HEK293 (cell line): ENCODE data around the gene TIAM2.

ENCODE experiments used
- CTCF ChIA-PET: fragments of 350-600 bp; formaldehyde crosslinking; extraction: SDS; loops from one replicate; lab custom pipeline; 2021; ENCODE audit warnings: antibody characterized with exemption; lab: Yijun Ruan, JAX
- POLR2A ChIA-PET: fragments of 300-600 bp; formaldehyde crosslinking; extraction: SDS; loops from one replicate; lab custom pipeline; 2020; ENCODE audit warnings: antibody characterized with exemption, inconsistent platforms; lab: Yijun Ruan, JAX
- H3K27ac ChIP-seq: fragments of 200-500 bp; sonication (Bioruptor generic); 2 replicates; pipeline ENCODE4 v1.5.1; 2014; ENCODE audit warnings: low read depth, low read length, control low read depth, inconsistent platforms; ENCODE audit errors: extremely low read depth
- H3K36me3 ChIP-seq, 2 experiments: fragments of 200-500 bp in 1 of 2; sonication (Bioruptor generic) in 1 of 2; 1 replicate in 1 of 2; 2 replicates in 1 of 2; pipeline ENCODE4 v1.5.1; 2014 to 2017; ENCODE audit warnings: inconsistent platforms in 2 of 2, low read length in 2 of 2; ENCODE audit not compliant: control insufficient read depth in 2 of 2, insufficient read depth in 1 of 2
- H3K4me1 ChIP-seq: fragments of 200-500 bp; sonication (Bioruptor generic); 2 replicates; pipeline ENCODE4 v1.5.1; 2014; ENCODE audit warnings: mild to moderate bottlenecking, low read length, inconsistent platforms; ENCODE audit not compliant: control insufficient read depth, insufficient read depth
- H3K4me3 ChIP-seq: 2 replicates; pipeline ENCODE4 v1.5.1; 2011; ENCODE audit warnings: low read depth, mild to moderate bottlenecking, control low read depth, low read length, moderate library complexity
- H3K9me3 ChIP-seq: fragments of 200-500 bp; sonication (Bioruptor generic); 2 replicates; pipeline ENCODE4 v1.5.1; 2014; ENCODE audit warnings: low read depth, low read length, inconsistent platforms; ENCODE audit not compliant: control insufficient read depth, insufficient read depth
- GLIS2 ChIP-seq: fragments of 450-650 bp; formaldehyde crosslinking; IDR thresholded peaks from 2 replicates; pipeline ENCODE4 v1.5.1; 2016; ENCODE audit warnings: missing biosample characterization, missing genetic modification characterization
- INSM2 ChIP-seq: fragments of 450-650 bp; formaldehyde crosslinking; IDR thresholded peaks from 2 replicates; pipeline ENCODE4 v1.5.1; 2016; ENCODE audit warnings: missing biosample characterization, missing genetic modification characterization
- MYNN ChIP-seq: fragments of 450-650 bp; formaldehyde crosslinking; IDR thresholded peaks from 2 replicates; pipeline ENCODE4 v1.5.1; 2016; ENCODE audit warnings: missing biosample characterization, missing genetic modification characterization, borderline replicate concordance
- OSR2 ChIP-seq: fragments of 450-650 bp; formaldehyde crosslinking; IDR thresholded peaks from 2 replicates; pipeline ENCODE4 v1.5.1; 2016; ENCODE audit warnings: missing biosample characterization, missing genetic modification characterization
- SALL2 ChIP-seq: fragments of 450-650 bp; formaldehyde crosslinking; IDR thresholded peaks from 2 replicates; pipeline ENCODE4 v1.5.0; 2017; ENCODE audit warnings: missing biosample characterization, mild to moderate bottlenecking, missing genetic modification characterization, borderline replicate concordance
- ZBTB17 ChIP-seq: fragments of 450-650 bp; formaldehyde crosslinking; IDR thresholded peaks from 2 replicates; pipeline ENCODE4 v1.5.1; 2016; ENCODE audit warnings: missing biosample characterization, missing genetic modification characterization
- ZBTB26 ChIP-seq: fragments of 450-650 bp; formaldehyde crosslinking; optimal IDR thresholded peaks from 2 replicates; pipeline ENCODE3; 2016; ENCODE audit warnings: missing biosample characterization, mild to moderate bottlenecking, missing genetic modification characterization
- ZBTB6 ChIP-seq: fragments of 450-650 bp; formaldehyde crosslinking; IDR thresholded peaks from 2 replicates; pipeline ENCODE4 v1.5.1; 2017; ENCODE audit warnings: missing biosample characterization, missing genetic modification characterization
- ZNF114 ChIP-seq: fragments of 450-650 bp; formaldehyde crosslinking; IDR thresholded peaks from 2 replicates; pipeline ENCODE4 v1.5.0; 2017; ENCODE audit warnings: missing biosample characterization, missing genetic modification characterization
- ZNF148 ChIP-seq: fragments of 450-650 bp; formaldehyde crosslinking; IDR thresholded peaks from 2 replicates; pipeline ENCODE4 v1.5.0; 2017; ENCODE audit warnings: missing biosample characterization, missing genetic modification characterization, borderline replicate concordance
- ZNF16 ChIP-seq: fragments of 450-650 bp; formaldehyde crosslinking; IDR thresholded peaks from 2 replicates; pipeline ENCODE4 v1.5.1; 2016; ENCODE audit warnings: low read depth, missing biosample characterization, missing genetic modification characterization
- ZNF184 ChIP-seq: fragments of 450-650 bp; IDR thresholded peaks from 2 replicates; pipeline ENCODE4 v1.5.1; 2018; ENCODE audit warnings: missing biosample characterization, mild to moderate bottlenecking, missing genetic modification characterization
- ZNF335 ChIP-seq: fragments of 450-650 bp; formaldehyde crosslinking; conservative IDR thresholded peaks from 2 replicates; pipeline ENCODE4 v1.5.1; 2016; ENCODE audit warnings: missing biosample characterization, missing genetic modification characterization
- ZNF362 ChIP-seq: fragments of 450-650 bp; formaldehyde crosslinking; IDR thresholded peaks from 2 replicates; pipeline ENCODE4 v1.5.1; 2016; ENCODE audit warnings: missing biosample characterization, missing genetic modification characterization
- ZNF394 ChIP-seq: fragments of 450-650 bp; formaldehyde crosslinking; IDR thresholded peaks from 2 replicates; pipeline ENCODE4 v1.5.1; 2016; ENCODE audit warnings: missing biosample characterization, missing genetic modification characterization, mild to moderate bottlenecking, moderate library complexity, borderline replicate concordance
- ZNF548 ChIP-seq: fragments of 450-650 bp; formaldehyde crosslinking; IDR thresholded peaks from 2 replicates; pipeline ENCODE4 v1.5.1; 2016; ENCODE audit warnings: missing biosample characterization, missing genetic modification characterization
- ZNF639 ChIP-seq: fragments of 450-650 bp; formaldehyde crosslinking; IDR thresholded peaks from 2 replicates; pipeline ENCODE4 v1.5.1; 2016; ENCODE audit warnings: missing biosample characterization, missing genetic modification characterization
- ZNF664 ChIP-seq: fragments of 450-650 bp; formaldehyde crosslinking; IDR thresholded peaks from 2 replicates; pipeline ENCODE4 v1.5.1; 2016; ENCODE audit warnings: missing biosample characterization, missing genetic modification characterization
- ZNF677 ChIP-seq: fragments of 450-650 bp; IDR thresholded peaks from 2 replicates; pipeline ENCODE4 v1.5.0; 2018; ENCODE audit warnings: missing biosample characterization, mild to moderate bottlenecking, missing genetic modification characterization, moderate library complexity
- ZNF76 ChIP-seq: fragments of 450-650 bp; formaldehyde crosslinking; IDR thresholded peaks from 2 replicates; pipeline ENCODE4; 2016; ENCODE audit warnings: low read depth, missing biosample characterization, missing genetic modification characterization, borderline replicate concordance
- ZSCAN30 ChIP-seq: fragments of 450-650 bp; IDR thresholded peaks from 2 replicates; pipeline ENCODE4 v1.5.1; 2018; ENCODE audit warnings: missing biosample characterization, mild to moderate bottlenecking, missing genetic modification characterization, moderate library complexity
- TF ChIP-seq, protein P1 (sequence below): fragments of 450-650 bp; formaldehyde crosslinking; IDR thresholded peaks from 2 replicates; pipeline ENCODE4 v1.5.1; 2016; ENCODE audit warnings: missing biosample characterization, missing genetic modification characterization

The TIAM2 gene

DNA sequence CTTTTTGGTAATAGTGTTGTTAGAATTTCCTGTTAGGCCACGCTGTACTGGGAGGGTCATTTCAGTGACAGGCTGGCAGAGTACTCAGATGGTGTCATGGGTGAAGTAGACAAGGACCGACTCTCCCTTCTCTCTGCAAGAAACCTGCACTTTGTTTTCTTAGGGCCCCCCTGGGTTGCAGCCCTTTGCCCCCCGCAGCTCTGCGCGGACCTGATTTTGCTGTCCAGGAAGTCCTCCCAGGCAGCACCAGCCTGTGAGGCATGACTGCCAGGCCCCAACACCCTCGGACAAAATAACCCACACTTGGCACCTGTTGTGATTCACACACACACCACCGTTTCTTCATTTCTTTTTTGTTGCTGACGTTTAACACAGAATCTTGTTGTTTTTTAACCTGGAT is 246.9 kb downstream of the TIAM2 start (continued):
- TF ChIP-seq ZNF639: no peak
- no peak for TF ChIP-seq ZNF548
- no peak for TF ChIP-seq ZNF114
- TF ChIP-seq ZBTB26 (tag by site-specific recombination): no peak
- no peak for TF ChIP-seq ZBTB6 (tag by site-specific recombination)
- no peak for TF ChIP-seq ZNF184 (tag by site-specific recombination)

DNA sequence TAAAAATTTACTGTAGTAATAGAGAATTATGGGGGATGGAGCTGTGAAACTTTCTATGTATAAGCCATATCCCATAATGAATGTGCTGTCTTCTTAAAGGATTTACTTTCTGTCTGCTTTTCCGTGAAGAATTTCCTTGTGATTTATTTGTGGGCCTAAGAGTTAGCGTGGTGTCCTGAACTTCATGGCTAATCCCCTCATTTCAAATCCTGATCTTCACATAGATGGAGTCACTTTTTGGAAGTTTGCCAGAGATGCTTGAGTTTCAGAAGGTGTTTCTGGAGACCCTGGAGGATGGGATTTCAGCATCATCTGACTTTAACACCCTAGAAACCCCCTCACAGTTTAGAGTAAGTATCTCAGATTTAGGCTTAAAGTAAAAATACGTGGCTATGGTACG is 249.3 kb downstream of the TIAM2 start:
- no peaks in the 10 kb centered on the region for H3K9me3 ChIP-seq
- CTCF ChIA-PET: interaction anchor here (0.6 kb wide), 1 partner anchor 10 kb away, joined by 3 read pairs; no protein-coding TSS in a partner anchor
- H3K4me1 ChIP-seq: no peaks in the 10 kb centered on the region
- no peak overlapping the region for H3K4me3 ChIP-seq
- no peak overlapping the region for H3K27ac ChIP-seq
- peaks cover 0 to 35% of the 10 kb centered on the region in 2 experiments; a peak in 2 of 3 replicates for H3K36me3 ChIP-seq
- no peak for TF ChIP-seq ZNF664
- POLR2A ChIA-PET: no interaction called here

DNA sequence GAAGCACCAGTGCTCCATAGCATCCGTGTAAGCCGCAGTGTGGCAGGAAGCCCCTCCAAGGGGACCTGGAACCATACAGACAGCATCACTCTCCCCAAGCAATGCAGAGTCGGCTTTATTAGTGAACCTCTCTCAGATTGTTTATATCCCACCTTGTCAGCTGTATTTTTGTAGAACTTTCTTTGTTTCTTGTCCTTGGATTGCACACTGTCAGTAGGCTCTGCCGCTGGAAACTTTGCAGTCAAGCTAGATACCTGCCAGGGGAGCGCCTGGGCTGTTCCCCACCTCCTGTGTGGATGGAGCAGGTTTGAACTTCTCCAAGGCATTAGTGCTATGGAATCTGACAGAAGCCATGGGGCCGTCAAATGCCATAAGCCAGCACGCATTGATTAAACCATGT is 250.1 kb downstream of the TIAM2 start:
- ChIA-PET POLR2A (no interaction called here), CTCF (interaction anchor here (1.5 kb wide), 1 partner anchor 68 kb away, joined by 5 read pairs; no protein-coding TSS in a partner anchor)
- Histone ChIP-seq H3K4me1 (no peaks in the 10 kb centered on the region), H3K36me3 (peaks cover 0 to 43% of the 10 kb centered on the region in 2 experiments; a peak in 2 of 3 replicates), H3K9me3 (no peaks in the 10 kb centered on the region), H3K4me3 (no peak overlapping the region), H3K27ac (no peak overlapping the region)
- no peak for TF ChIP-seq OSR2
- TF ChIP-seq ZNF148 (tag by site-specific recombination): no peak
- no peak for TF ChIP-seq ZNF335
- TF ChIP-seq ZSCAN30: no peak
- no peak for TF ChIP-seq SALL2 (tag by site-specific recombination)
- TF ChIP-seq ZNF362: no peak
- TF ChIP-seq, protein P1, sequence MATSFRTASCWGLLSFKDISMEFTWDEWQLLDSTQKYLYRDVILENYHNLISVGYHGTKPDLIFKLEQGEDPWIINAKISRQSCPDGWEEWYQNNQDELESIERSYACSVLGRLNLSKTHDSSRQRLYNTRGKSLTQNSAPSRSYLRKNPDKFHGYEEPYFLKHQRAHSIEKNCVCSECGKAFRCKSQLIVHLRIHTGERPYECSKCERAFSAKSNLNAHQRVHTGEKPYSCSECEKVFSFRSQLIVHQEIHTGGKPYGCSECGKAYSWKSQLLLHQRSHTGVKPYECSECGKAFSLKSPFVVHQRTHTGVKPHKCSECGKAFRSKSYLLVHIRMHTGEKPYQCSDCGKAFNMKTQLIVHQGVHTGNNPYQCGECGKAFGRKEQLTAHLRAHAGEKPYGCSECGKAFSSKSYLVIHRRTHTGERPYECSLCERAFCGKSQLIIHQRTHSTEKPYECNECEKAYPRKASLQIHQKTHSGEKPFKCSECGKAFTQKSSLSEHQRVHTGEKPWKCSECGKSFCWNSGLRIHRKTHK (tag by site-specific recombination): no peak
- TF ChIP-seq ZNF16: no peak
- no peak for TF ChIP-seq GLIS2 (tag by site-specific recombination)
- no peak for TF ChIP-seq ZNF677 (tag by site-specific recombination)
- TF ChIP-seq ZBTB17 (tag by site-specific recombination): no peak
- TF ChIP-seq INSM2 (tag by site-specific recombination): no peak
- no peak for TF ChIP-seq MYNN
- TF ChIP-seq ZNF76 (tag by site-specific recombination): no peak
- TF ChIP-seq ZNF548: no peak
- TF ChIP-seq ZNF394 (tag by site-specific recombination): no peak
